Activated naive CD4-positive, alpha-beta T cell treated with anti-CD3 and anti-CD28 coated beads, Interleukin-2, amount 10 ng/mL, durations not matched to agents 5 hours and 36 hours (primary cell): Measurements from ENCODE around the gene ACTA2. TPM values are rescaled to one million over a fixed set of nuclear protein-coding genes. Genes with fewer than 3 reads are reported as not detected.

Source experiments
- total RNA-seq, 2 experiments: library from RNA; stranded (reverse); gene quantifications; one replicate each; pipeline ENCODE4 v1.2.3, GENCODE V29; 2021

ACTA2 gene
- total RNA-seq = 1 to 10 TPM; 4.4 to 4.8 TPM

GRCh38 chr10:88952647-88953111 is at the start of gene ACTA2:
Gene ACTA2, minus strand, starts transcription at chr10:88952773. Its CDS starts 3,843 bp downstream, at chr10:88948930.

DNA sequence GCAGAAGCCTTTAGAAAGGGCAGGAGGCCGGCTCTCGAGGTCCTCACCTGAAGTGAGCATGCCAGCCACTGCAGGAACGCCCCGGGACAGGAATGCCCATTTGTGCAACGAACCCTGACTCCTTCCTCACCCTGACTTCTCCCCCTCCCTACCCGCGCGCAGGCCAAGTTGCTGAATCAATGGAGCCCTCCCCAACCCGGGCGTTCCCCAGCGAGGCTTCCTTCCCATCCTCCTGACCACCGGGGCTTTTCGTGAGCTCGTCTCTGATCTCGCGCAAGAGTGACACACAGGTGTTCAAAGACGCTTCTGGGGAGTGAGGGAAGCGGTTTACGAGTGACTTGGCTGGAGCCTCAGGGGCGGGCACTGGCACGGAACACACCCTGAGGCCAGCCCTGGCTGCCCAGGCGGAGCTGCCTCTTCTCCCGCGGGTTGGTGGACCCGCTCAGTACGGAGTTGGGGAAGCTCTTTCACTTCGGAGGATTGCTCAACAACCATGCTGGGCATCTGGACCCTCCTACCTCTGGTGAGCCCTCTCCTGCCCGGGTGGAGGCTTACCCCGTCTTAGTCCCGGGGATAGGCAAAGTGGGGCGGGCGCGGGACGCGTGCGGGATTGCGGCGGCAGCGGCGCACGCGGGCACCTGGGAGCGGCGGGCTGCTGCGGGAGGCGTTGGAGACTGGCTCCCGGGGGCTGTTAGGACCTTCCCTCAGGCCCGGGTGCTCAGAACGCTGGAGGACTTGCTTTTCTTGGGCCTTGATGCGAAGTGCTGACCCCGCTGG is 38.0 kb upstream of the ACTA2 start, which contains the start of gene FAS:
FAS (plus strand) TSS at position 415 of the 777 bp plus-strand sequence; CDS start at position 494, 79 bp downstream.

Other genes with a start within 250 kb of the ACTA2 start
- gene LIPK, start 246.5 kb downstream of the ACTA2 start, total RNA-seq = not detected
- gene LIPN, start 192.8 kb downstream of the ACTA2 start, total RNA-seq = not detected
- not detected for gene LIPM, start 150.0 kb downstream of the ACTA2 start, total RNA-seq
- gene ANKRD22, start 100.9 kb downstream of the ACTA2 start, total RNA-seq = under 1 TPM; 0.43 to 0.86 TPM
- 10 to 100 TPM; 52.0 to 56.3 TPM for gene STAMBPL1, start 72.5 kb downstream of the ACTA2 start, total RNA-seq
- gene FAS, start 38.0 kb upstream of the ACTA2 start, total RNA-seq = 10 to 100 TPM; 49.7 to 51.8 TPM